SK-N-SH (cell line): Measurements from ENCODE around the gene MYO7A. TPM values are rescaled to one million over a fixed set of nuclear protein-coding genes. Genes with fewer than 3 reads are reported as not detected.

ENCODE experiments used
- CTCF ChIA-PET: fragments of 300-600, 350-600 bp; formaldehyde crosslinking; extraction: SDS; loops from one replicate; lab custom pipeline; 2021; lab: Yijun Ruan, JAX
- POLR2A ChIA-PET: fragments of 350-600 bp; sonication (Branson Sonifier 250); formaldehyde crosslinking; extraction: SDS; loops from one replicate; lab custom pipeline; 2020; ENCODE audit warnings: antibody characterized with exemption, inconsistent platforms; lab: Yijun Ruan, JAX
- DNase-seq: peaks from one replicate; pipeline ENCODE4 v3.0.0; 2012
- H2AFZ ChIP-seq: fragments of 200-600 bp; sonication (generic); 2 replicates; pipeline ENCODE4 v1.8.1; 2016; ENCODE audit warnings: antibody characterized with exemption, mild to moderate bottlenecking, low read depth
- H3F3A ChIP-seq: fragments of 200-600 bp; sonication (generic); replicated peaks from 2 replicates; pipeline ENCODE3; 2016; ENCODE audit warnings: antibody characterized with exemption, mild to moderate bottlenecking; ENCODE audit not compliant: insufficient read depth
- H3K27ac ChIP-seq, 2 experiments: fragments of 200-500 bp in 1 of 2; fragments of 200-600 bp in 1 of 2; sonication (Bioruptor generic) in 1 of 2; sonication (generic), shearing (Covaris generic) in 1 of 2; 2 replicates each; pipeline versions ENCODE4 v1.5.1 to v1.6.1; 2014 to 2016; ENCODE audit warnings: low read depth in 2 of 2, inconsistent platforms in 1 of 2, low read length in 1 of 2, mild to moderate bottlenecking in 1 of 2, mixed read lengths in 1 of 2
- H3K27me3 ChIP-seq: fragments of 200-600 bp; sonication (generic), shearing (Covaris generic); 2 replicates; pipeline ENCODE4 v1.6.1; 2016; ENCODE audit warnings: mixed run types; ENCODE audit not compliant: insufficient read depth
- H3K36me3 ChIP-seq, 2 experiments: fragments of 200-500 bp in 1 of 2; fragments of 200-600 bp in 1 of 2; sonication (Bioruptor generic) in 1 of 2; sonication (generic) in 1 of 2; replicated peaks in 1 of 2; 2 replicates each; pipeline versions ENCODE3 to v1.5.1; 2014 to 2016; ENCODE audit warnings: low read length in 1 of 2, mild to moderate bottlenecking in 1 of 2; ENCODE audit not compliant: insufficient read depth in 2 of 2, control insufficient read depth in 1 of 2
- H3K4me1 ChIP-seq, 2 experiments: fragments of 200-500 bp in 1 of 2; fragments of 200-600 bp in 1 of 2; sonication (Bioruptor generic) in 1 of 2; sonication (generic), shearing (Covaris generic) in 1 of 2; 2 replicates each; pipeline versions ENCODE4 v1.5.1 to v1.6.1; 2014 to 2016; ENCODE audit warnings: low read depth in 1 of 2, low read length in 1 of 2, mixed run types in 1 of 2; ENCODE audit not compliant: insufficient read depth in 2 of 2, control insufficient read depth in 1 of 2
- H3K4me2 ChIP-seq: fragments of 200-600 bp; sonication (generic), shearing (Covaris generic); 2 replicates; pipeline ENCODE4 v1.6.1; 2017; ENCODE audit warnings: mixed run types
- H3K4me3 ChIP-seq, 2 experiments: fragments of 200-500 bp in 1 of 2; fragments of 200-600 bp in 1 of 2; sonication (Bioruptor generic) in 1 of 2; sonication (generic), shearing (Covaris generic) in 1 of 2; 2 replicates each; pipeline versions ENCODE4 v1.5.1 to v1.8.1; 2014 to 2016; ENCODE audit warnings: low read depth in 2 of 2, inconsistent platforms in 1 of 2, low read length in 1 of 2, mild to moderate bottlenecking in 1 of 2, mixed read lengths in 1 of 2, moderate library complexity in 1 of 2
- H3K79me2 ChIP-seq: fragments of 200-600 bp; sonication (generic); 2 replicates; pipeline ENCODE4 v1.8.1; 2017; ENCODE audit warnings: mild to moderate bottlenecking; ENCODE audit not compliant: insufficient read depth
- H3K9ac ChIP-seq: fragments of 200-600 bp; sonication (generic); 2 replicates; pipeline ENCODE4 v1.6.1; 2017; ENCODE audit warnings: mixed run types
- H3K9me2 ChIP-seq: fragments of 200-600 bp; sonication (generic); 2 replicates; pipeline ENCODE4 v1.6.1; 2017; ENCODE audit warnings: mixed run types
- H3K9me3 ChIP-seq: fragments of 200-600 bp; sonication (generic); 2 replicates; pipeline ENCODE4 v1.6.1; 2017; ENCODE audit warnings: mixed run types, mild to moderate bottlenecking, moderate library complexity
- H4K20me1 ChIP-seq: fragments of 200-600 bp; sonication (generic); 2 replicates; pipeline ENCODE4 v1.6.1; 2017; ENCODE audit warnings: mild to moderate bottlenecking, mixed run types; ENCODE audit not compliant: insufficient read depth
- CHD2 ChIP-seq: fragments of 150-350 bp; IDR thresholded peaks from 2 replicates; pipeline ENCODE4 v1.6.1; 2018; ENCODE audit warnings: low read length; ENCODE audit not compliant: partially characterized antibody
- CTCF ChIP-seq: fragments of 200-600 bp; sonication (generic); IDR thresholded peaks from 2 replicates; pipeline ENCODE4 v1.6.1; 2017; ENCODE audit warnings: antibody characterized with exemption, mild to moderate bottlenecking, moderate library complexity
- EZH2phosphoT487 ChIP-seq: fragments of 200-600 bp; sonication (generic); IDR thresholded peaks from 2 replicates; pipeline ENCODE4 v1.6.1; 2017; ENCODE audit warnings: low read depth, mixed run types, mild to moderate bottlenecking, antibody characterized with exemption, moderate library complexity, borderline replicate concordance
- FOSL2 ChIP-seq: IDR thresholded peaks from 2 replicates; pipeline ENCODE4 v1.4.0; 2012; ENCODE audit warnings: low read depth, mild to moderate bottlenecking, moderate library complexity, borderline replicate concordance
- FOXJ3 ChIP-seq: sonication (generic); formaldehyde crosslinking; IDR thresholded peaks from 2 replicates; pipeline ENCODE4 v1.5.1; 2020; ENCODE audit warnings: mild to moderate bottlenecking, missing genetic modification reagents
- FOXM1 ChIP-seq: IDR thresholded peaks from 2 replicates; pipeline ENCODE4 v1.4.0; 2012; ENCODE audit warnings: low read depth, mild to moderate bottlenecking
- GABPA ChIP-seq: IDR thresholded peaks from 2 replicates; pipeline ENCODE4 v1.4.0; 2012; ENCODE audit warnings: low read depth, mild to moderate bottlenecking
- GATA2 ChIP-seq: sonication (generic); formaldehyde crosslinking; IDR thresholded peaks from 2 replicates; pipeline ENCODE4 v1.5.0; 2020; ENCODE audit warnings: mild to moderate bottlenecking, missing genetic modification reagents
- IRF3 ChIP-seq: fragments of 150-350 bp; IDR thresholded peaks from 2 replicates; pipeline ENCODE4 v1.6.1; 2016; ENCODE audit warnings: mild to moderate bottlenecking, low read depth, low read length
- MEF2A ChIP-seq: IDR thresholded peaks from 2 replicates; pipeline ENCODE4 v1.4.0; 2012; ENCODE audit warnings: low read depth, borderline replicate concordance
- NRF1 ChIP-seq: IDR thresholded peaks from 2 replicates; pipeline ENCODE4 v1.6.1; 2012; ENCODE audit warnings: low read depth, mild to moderate bottlenecking, low read length
- PBX3 ChIP-seq: IDR thresholded peaks from 2 replicates; pipeline ENCODE4; 2012
- REST ChIP-seq: IDR thresholded peaks from 2 replicates; pipeline ENCODE4 v1.6.1; 2012; ENCODE audit warnings: mild to moderate bottlenecking, low read depth, low read length, moderate library complexity
- TCF12 ChIP-seq: IDR thresholded peaks from 2 replicates; pipeline ENCODE4 v1.4.0; 2012
- TEAD4 ChIP-seq: IDR thresholded peaks from 2 replicates; pipeline ENCODE4 v1.4.0; 2012; ENCODE audit warnings: mild to moderate bottlenecking, borderline replicate concordance; ENCODE audit not compliant: insufficient read depth
- ZBTB33 ChIP-seq: IDR thresholded peaks from 2 replicates; pipeline ENCODE4 v1.4.0; 2012; ENCODE audit warnings: low read depth, borderline replicate concordance
- WGBS: methylation state at CpG from one replicate; pipeline ENCODE4 v1.1.6; 2017; ENCODE audit warnings: low lambda C conversion rate; 5-methylcytosine and 5-hydroxymethylcytosine counted together
- polyA plus RNA-seq, 3 experiments: library from polyadenylated mRNA; depleted of rRNA; stranded (reverse); fragments of >200 nt; gene quantifications; 2 replicates each; pipeline ENCODE4 v1.2.3, GENCODE V29; 2012

MYO7A gene
- polyA plus RNA-seq, 1 of the 3 experiments (the other 2 are of a cell fraction), result 0.08 TPM

- CTCF ChIA-PET, result interaction anchor here (1.7 to 11.2 kb wide), 5 partner anchors 11 to 77 kb away, joined by 4 to 111 read pairs (median 12); partner anchors contain the start of gene MYO7A
- H3K9me2 ChIP-seq, result no peaks in the 10 kb centered on the region
- no peak overlapping the region for H2AFZ ChIP-seq
- H3K4me3 ChIP-seq, result no peak overlapping the region
- TF ChIP-seq IRF3 (no peak), NRF1 (no peak), CTCF (no peak), EZH2phosphoT487 (no peak), GATA2 (CRISPR knock-in tag) (no peak), FOXJ3 (CRISPR knock-in tag) (no peak)
- H3F3A ChIP-seq, result peaks cover 16% of the 10 kb centered on the region
- H3K27ac ChIP-seq, result no peak overlapping the region
- DNase-seq, result no peak
- no peaks in the 10 kb centered on the region for H4K20me1 ChIP-seq
- peaks cover 10% of the 10 kb centered on the region; the same call in 1 of the 2 replicates for H3K79me2 ChIP-seq
- no peaks in the 10 kb centered on the region for H3K27me3 ChIP-seq
- POLR2A ChIA-PET, result no interaction called here
- 92% methylated on average over 3 of the region's 3 CpGs for WGBS
- H3K4me2 ChIP-seq, result no peak overlapping the region
- no peaks in the 10 kb centered on the region for H3K9me3 ChIP-seq
- H3K4me1 ChIP-seq, result peaks cover 22 to 46% of the 10 kb centered on the region in 2 experiments; a peak in 3 of 4 replicates
- H3K36me3 ChIP-seq, result no peaks in the 10 kb centered on the region
- no peak overlapping the region for H3K9ac ChIP-seq
Observed at GRCh38 chr11:77111277-77111676, 16.8 kb upstream of the MYO7A start.

GRCh38 chr11:77111946-77112345 is 16.1 kb upstream of the MYO7A start:
- no peak overlapping the region for H3K4me3 ChIP-seq
- H3K79me2 ChIP-seq, result peaks cover 10% of the 10 kb centered on the region; the same call in 1 of the 2 replicates
- H3K36me3 ChIP-seq, result no peaks in the 10 kb centered on the region
- no peaks in the 10 kb centered on the region for H3K9me3 ChIP-seq
- no peak overlapping the region for H2AFZ ChIP-seq
- no peak for DNase-seq
- H3K4me1 ChIP-seq, result peaks cover 19 to 39% of the 10 kb centered on the region in 2 experiments; a peak in 3 of 4 replicates
- H3K27me3 ChIP-seq, result no peaks in the 10 kb centered on the region
- H3K9ac ChIP-seq, result no peak overlapping the region
- no peaks in the 10 kb centered on the region for H4K20me1 ChIP-seq
- no peak overlapping the region for H3K4me2 ChIP-seq
- H3F3A ChIP-seq, result peaks cover 16% of the 10 kb centered on the region
- TF ChIP-seq PBX3 (no peak), REST (no peak), TCF12 (no peak), GATA2 (CRISPR knock-in tag) (no peak), GABPA (no peak), ZBTB33 (no peak), MEF2A (no peak), CHD2 (no peak), FOXJ3 (CRISPR knock-in tag) (no peak), TEAD4 (no peak), FOSL2 (no peak), FOXM1 (no peak)
- TF ChIP-seq, all 33 proteins: peak for 0
- CTCF ChIA-PET, result interaction anchor here (1.0 to 11.2 kb wide), 10 partner anchors 11 to 84 kb away, joined by 3 to 111 read pairs (median 8); partner anchors contain the start of gene MYO7A
- Histone ChIP-seq H3K27ac (no peak overlapping the region), H3K9me2 (no peaks in the 10 kb centered on the region)
- 98% methylated on average over 6 of the region's 6 CpGs for WGBS
- POLR2A ChIA-PET, result interaction anchor here (0.7 kb wide), 1 partner anchor 38 kb away, joined by 3 read pairs; no protein-coding TSS in a partner anchor
